Stimulated activated CD8-positive, alpha-beta memory T cell treated with anti-CD3 and anti-CD28 coated beads, Interleukin-4, amount 100 ng/mL, for 24 hours (primary cell): Measurements from ENCODE around the gene TRIM14.
"Not testable (repeated sequence)": the region's sequence is repeated elsewhere in the genome, so short reads cannot be mapped to it uniquely, and the experiment has no call there.

Experiments
- DNase-seq: peaks from one replicate; pipeline ENCODE4 v3.0.0-alpha.2; 2020; ENCODE audit warnings: low read depth

The TRIM14 gene

DNA sequence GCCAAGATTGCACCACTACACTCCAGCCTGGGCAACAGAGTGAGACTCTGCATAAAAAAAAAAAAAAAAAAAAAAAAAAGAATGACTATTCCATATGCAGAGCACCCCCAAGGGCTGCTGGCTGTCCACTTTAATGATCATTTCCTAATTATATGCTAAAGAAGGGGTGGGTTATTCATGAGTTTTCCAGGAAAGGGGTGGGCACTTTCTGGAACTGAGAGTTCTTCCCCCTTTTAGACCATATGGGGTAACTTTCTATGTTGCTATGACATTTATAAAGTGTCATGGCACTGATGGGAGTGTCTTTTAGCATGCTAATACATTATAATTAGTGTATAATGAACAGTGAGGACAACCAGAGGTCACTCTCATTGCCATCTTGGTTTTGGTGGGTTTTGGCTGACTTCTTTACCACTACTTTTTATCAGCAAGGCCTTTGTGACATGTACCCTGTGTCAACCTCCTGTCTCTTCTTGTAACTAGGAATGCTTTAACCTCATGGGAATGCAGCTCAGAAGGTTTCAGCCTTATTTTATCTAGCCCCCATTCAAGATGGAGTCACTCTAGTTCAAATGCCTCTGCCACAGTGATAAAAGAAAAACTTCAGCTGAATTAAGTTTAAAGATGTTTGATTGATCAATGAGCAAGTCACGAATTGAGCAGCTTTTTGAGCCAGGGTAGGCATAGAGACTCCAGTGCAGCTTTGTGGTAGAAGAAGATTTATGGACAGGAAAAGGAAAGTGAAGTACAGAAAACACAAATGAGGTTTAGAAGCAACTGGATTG lies 69.5 kb downstream of the TRIM14 start:
- DNase-seq, result no peak

DNA sequence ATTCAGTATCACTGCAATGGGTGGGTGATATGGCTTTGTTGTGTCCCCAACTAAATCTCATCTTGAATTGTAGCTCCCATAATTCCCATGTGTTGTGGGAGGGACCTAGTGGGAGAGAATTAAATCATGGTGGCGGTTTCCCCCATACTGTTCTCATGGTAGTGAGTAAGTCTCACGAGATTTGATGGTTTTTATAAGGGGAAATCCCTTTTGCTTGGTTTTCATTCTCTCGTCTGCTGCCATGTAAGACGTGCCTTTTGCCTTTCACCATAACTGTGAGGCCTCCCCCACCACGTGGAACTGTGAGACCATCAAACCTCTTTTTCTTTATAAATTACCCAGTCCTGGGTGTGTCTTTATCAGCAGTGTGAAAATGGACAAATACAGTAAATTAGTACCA lies 72.0 kb downstream of the TRIM14 start:
- no peak for DNase-seq

DNA sequence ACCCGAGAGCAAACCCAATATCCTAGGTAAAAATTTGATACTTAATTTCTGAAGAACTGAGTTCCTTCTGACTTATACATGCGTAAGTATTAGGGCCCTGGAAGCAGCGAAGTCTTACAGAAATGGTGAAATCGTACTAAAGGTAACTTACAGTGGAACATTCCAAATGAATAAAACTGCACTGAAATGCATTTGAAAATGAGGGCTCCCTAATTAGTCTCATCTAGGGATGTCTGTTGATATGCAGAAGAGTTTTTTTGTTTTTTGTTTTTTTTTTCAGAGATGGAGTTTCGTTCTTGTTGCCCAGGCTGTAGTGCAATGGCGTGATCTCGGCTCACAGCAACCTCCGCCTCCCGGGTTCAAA lies 72.9 kb downstream of the TRIM14 start:
- DNase-seq, result no peak

DNA sequence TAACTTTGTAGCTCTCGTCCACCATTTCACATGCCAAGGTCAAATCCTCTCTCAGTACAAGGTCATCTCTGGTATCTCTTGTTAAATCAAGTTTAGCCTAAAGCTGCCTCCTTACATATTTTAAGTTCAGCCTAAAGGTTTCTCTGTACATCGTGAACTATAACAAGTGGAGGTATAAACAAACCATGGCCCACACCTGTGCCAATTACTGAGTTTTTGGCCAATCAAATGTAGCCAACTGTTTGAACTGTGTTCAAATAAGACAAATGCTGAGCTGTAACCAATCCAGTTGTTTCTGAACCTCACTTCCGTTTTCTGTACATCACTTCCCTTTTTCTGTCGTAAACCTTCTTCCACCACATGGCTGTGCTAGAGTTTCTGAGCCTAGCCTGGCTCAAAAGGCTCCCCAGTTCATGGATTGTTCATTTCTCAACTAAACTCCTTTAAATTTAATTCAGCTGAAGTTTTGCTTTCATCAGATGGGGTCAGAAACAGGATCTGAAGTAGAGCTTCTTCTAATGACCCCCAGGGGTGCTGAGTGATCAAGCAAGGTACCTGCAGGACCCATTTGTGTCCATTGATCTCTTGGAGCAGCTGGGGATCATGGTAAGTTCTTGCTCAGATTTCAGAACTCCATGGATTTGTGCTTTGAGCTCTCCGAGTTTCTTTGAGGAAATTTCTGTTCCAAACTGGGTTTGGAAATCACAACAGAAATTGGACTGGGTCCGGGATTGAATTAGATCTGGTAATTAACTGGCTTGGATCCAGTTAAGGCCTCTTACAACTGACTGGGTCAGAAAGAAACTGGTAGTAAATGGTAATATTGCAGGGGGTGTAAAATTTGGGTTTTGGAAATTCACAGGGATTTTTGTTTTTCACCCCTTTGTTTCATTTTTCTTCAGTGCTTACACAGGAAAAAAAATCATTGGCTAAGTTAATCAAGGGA lies 73.5 kb downstream of the TRIM14 start:
- no peak for DNase-seq

DNA sequence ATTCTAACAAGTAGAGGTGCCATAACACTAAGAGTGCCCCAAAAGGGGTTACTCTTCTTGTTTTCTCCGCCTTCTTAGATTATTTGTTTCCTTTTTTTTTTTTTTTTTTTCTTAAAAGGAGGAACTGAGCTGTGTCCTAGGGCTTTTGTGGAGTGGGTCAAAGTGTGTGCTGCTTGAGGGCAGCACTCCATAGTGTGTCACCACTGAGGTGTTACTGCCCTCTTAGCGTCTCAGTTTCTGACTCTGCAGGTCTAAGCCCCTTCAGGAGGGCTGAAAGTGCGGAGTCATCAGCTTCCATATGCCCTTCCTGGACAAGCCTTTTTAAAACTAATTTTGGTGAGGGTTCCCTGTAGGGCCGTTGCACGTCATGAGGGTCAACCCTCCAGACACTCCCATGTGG lies 75.1 kb downstream of the TRIM14 start:
- no peak for DNase-seq

DNA sequence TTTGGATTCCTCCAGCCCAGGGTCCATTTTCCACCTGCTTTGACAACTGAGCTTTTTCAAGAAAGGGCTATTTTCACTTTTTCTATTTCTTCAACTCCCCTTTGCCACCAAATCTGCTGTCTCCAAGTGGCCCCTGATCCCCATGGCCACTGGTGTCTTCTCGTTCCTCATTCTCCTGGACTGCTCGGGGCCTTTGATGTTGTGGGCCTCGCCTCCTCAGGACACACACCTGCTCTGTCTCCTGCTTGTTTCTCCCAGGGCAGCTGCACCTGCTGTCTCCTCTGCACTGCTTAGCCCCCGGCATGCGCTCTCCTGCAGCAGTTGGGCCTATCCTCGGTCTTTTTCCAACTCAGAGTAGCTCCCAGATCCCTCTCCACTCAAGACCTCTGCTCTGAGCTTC lies 78.8 kb downstream of the TRIM14 start:
- no peak for DNase-seq

DNA sequence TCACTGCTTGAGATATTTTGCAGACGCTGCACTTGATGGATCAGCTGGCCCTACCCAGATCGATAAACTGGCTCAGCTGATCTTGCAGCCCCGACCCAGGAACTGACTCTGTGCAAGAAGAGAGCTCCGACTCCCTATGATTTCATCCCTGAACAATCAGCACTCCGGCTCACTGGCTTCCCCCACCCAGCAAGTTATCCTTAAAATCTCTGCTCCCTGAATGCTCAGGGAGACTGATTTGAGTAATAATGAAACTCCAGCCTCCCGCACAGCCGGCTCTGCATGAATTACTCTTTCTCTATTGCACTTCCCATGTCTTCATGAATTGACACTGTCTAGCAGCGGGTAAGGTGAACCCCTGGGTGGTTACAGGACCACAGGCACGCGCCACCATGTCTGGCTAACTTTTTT lies 79.4 kb downstream of the TRIM14 start:
- no peak for DNase-seq

DNA sequence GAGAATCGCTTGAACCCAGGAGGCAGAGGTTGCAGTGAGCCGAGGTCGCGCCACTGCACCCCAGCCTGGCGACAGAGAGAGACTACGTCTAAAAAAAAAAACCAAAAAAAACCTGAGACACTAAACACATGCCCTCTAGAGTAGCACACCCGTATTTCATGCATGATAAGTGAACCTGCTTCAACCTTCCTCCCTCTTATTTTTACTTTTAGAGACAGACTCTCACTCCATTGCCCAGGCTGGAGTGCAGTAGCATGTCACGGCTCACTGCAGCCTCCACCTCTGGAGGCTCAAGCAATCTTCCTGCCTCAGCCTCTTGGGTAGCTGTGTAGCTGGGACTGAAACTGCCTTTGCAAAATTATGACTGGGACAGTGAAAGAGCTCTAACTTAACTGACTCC lies 80.1 kb downstream of the TRIM14 start:
- DNase-seq, result no peak

DNA sequence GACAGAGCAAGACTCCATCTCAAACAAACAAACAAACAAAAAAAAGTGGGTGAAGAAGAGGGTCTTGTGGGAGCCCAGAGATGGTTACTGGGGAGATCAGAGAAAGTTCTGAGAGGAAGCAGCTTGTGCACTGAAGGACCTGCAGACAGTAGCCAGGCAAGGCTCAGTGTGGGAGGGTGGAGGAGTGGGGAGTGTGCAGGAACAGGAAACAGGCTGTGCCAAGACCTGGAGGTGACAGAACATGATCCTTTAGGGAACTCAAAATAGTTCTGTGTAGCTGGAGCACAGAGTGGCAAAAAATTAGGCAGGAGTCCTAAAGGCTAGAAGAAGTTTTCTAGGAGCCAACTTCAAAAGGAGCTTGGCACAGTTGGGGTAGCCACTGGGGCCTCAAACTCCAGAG lies 81.7 kb downstream of the TRIM14 start:
- no peak for DNase-seq

DNA sequence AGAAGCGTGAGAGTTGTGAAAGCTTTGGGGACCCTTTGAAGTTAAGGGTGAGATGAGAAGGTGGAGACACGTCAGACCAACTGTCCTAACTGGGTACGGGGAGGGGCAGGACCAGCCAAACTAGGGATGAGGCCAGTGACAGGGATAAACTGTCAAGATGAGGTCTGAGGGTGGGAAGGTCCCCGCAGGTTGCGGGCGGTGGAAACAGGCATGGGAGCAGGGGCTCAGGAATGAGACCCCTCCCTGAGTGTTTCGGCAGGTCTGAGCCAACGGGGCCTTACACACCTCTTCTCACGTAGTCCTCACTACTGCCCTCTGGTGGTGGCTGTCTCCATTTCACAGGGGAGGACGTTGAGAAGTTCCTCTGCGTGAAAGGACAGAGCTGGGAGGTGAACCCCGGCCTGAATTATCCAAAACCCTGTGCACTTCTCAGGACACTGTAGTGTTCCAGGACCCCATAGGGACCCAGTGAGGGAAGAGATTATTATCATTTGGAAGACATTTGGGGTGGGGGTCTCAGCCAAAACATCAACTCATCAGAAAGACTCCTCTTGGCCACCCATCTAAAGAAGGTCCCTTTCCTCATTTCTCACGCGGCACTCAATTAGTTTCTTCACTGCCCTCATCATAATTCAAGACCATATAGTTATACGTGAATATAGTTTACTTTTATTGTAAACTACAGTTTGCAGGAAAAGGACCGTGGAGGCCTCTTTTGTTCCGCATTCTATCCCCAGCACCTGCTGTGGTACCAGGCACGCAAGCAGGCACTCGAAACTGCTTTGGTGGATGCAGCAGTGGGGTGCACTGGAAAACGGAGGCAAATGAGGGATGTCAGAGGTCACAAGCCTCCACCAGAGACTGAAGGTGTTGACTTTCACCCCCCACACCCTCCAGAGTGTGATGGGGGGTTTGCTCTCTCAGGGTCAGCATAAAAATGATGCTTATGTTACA lies 84.2 kb downstream of the TRIM14 start:
- peak; percentile 81 for DNase-seq

DNA sequence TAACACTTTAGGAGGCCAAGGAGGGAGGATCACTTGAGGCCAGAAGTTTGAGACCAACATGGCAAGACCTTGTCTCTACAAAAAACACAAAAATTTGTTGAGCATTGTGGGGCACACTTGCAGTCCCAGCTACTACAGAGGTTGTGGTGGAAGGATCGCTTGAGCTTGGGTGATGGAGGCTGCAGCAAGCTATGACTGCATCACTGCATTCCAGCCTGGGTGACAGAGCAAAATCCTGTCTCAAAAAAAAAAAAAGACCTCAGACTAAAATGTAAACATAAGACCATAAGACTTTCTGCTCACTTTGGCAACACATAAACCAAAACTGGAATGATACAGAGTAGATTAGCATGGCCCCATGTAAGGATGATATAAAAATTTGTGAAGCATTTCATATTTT lies 87.1 kb downstream of the TRIM14 start:
- no peak for DNase-seq

DNA sequence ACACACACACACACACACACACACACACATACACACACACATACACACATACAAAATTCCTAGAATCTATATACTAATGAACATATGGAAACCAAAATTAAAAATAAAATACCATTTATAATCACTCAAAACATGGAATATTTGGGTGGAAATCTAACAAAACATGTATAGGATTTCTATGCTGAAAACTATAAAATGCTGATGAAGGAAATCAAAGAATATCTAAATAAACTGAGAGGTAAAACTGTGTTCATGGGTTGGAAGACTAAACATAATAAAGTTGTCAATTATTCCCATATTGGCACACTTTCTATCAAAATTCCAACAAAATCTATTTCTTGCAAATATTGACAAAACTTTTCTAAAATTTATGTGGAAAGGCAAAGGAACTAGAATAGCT lies 87.9 kb downstream of the TRIM14 start:
- DNase-seq, result no peak

DNA sequence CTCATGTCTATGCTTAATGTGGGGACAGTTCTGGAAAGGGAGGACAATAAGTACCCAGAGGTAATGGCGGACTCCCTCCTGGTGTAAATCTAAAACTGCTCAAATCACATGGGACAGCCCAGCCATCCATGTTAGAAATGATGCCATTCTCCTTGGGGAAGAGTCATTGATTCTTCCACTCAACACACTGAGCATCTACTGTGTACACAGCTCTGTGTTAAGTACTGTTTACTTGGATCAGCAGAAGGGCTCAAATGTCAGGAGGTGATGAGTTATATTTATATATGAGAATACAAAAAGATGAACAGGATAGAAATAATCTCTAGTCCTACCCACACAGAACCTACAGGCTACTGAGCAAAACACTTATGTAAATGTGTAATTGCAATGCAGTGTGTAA lies 94.3 kb downstream of the TRIM14 start:
- no peak for DNase-seq

DNA sequence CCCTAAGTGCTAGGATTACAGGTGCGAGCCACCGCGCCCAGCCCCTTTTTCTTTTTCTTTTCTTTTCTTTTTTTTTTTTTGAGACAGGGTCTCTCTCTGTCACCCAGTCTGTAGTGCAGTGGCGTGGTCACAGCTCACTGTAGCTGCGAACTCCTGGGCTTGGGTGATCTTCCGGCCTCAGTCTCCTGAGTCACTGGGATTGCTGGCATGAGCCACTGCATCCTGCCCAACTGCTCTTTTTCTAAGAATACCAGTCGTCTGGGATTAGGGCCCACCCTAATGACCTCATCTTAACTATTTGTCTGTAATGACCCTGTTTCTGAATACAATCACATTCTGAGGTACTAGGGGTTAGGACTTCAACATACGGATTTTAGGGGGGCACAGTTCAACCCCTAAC lies 96.6 kb downstream of the TRIM14 start:
- no peak for DNase-seq

DNA sequence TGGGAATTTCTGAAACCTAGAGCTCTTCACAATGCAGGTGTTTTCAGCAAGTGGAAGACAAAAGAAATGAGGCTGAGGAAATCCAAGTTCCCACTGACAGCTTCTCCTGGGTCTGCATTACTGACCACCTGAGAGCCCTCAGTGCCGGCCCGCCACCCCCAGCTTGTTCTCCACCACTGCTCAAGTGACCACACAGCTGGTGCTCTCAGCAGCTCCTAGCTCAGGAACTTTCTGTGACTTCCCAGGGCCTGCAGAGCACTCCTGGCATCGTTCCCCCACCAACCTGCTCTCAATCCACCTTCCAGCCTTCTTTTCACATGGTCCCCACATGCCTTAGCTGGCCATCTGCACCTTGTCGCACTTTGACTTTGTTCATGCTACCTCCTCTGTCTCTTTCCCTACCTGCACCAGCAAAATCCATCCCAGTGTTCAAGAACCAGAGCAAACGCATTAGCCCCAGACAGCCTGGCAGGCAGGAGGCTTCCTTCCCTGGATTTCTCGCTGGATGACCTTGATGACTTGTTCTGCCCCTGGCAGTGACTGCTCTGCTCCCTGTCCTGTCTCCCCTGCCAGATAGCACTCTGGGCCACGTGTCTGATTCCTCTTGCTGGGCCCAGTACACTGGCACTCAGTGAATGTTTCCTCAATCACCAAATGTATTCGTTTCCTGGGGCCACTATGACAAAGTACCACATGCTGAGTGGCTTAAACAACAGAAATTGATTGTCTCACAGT lies 97.5 kb downstream of the TRIM14 start:
- DNase-seq, result no peak

DNA sequence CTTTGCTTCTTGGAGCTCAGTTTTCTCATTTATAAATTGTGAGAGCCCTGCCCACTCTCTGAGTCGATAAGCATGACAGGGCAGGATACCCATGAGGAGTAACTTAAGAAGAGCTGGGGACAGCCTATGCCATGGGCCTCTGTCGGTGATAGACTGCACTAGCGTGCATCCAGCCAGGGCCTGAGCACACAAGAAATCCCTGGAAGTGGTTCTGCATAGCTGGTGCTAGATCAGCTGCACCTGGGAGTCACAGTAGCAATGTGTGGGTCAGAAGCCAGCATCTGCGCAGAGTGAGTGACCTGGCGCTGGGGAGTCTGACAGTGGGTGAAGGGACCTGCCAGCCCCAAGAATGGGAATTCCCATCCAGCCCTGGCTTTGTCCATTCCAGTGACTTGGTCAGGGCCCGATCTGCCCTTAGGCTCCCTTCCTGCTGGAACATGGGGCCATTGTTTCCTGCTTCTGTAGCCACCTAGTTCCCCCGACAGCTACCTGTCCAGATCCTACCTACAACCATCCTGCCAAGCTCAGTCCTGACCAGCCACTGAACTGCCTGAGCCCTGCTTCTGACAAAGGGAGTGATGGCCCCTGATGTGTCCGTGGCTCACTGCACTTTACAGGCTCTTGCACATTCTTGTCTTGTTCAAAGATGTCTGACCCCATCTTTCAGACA lies 98.4 kb downstream of the TRIM14 start:
- no peak for DNase-seq

DNA sequence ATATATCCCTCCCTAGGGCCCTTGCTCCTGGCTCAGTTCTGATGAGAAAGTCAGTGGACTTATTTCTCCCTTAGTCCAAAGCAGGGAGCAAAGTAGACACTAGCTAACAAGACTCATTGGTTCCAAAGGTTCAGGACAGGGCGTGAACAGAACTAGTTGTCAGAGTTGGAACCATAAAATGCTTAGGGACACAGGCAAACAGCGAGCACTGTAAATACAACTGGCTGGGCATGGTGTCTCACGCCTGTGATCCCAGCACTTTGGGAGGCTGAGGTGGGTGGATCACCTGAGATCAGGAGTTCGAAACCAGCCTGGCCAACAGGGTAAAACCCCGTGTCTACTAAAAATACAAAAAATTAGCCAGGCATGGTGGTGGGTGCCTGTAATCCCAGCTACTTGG lies 99.2 kb downstream of the TRIM14 start:
- not testable (repeated sequence) for DNase-seq
